Loucy (cell line): ENCODE data around the gene ST6GALNAC4.

Experiments used
- H2AFZ ChIP-seq: fragments of 200-600 bp; sonication (generic); 2 replicates; pipeline ENCODE4 v1.6.0; 2016; ENCODE audit warnings: antibody characterized with exemption, mild to moderate bottlenecking, low read length, moderate library complexity
- H3F3A ChIP-seq: fragments of 200-600 bp; 2 replicates; pipeline ENCODE4 v1.6.0; 2016; ENCODE audit warnings: antibody characterized with exemption, low read depth, mild to moderate bottlenecking
- H3K27me3 ChIP-seq: fragments of 200-600 bp; sonication (generic); 2 replicates; pipeline ENCODE4 v1.6.1; 2014; ENCODE audit warnings: low read length, mild to moderate bottlenecking; ENCODE audit not compliant: insufficient read depth, poor library complexity, severe bottlenecking
- H3K36me3 ChIP-seq: fragments of 200-600 bp; sonication (generic); 2 replicates; pipeline ENCODE4 v1.6.1; 2016; ENCODE audit warnings: low read length; ENCODE audit not compliant: insufficient read depth
- H3K4me1 ChIP-seq: fragments of 200-600 bp; sonication (generic); 2 replicates; pipeline ENCODE4 v1.5.1; 2014; ENCODE audit warnings: low read length, mild to moderate bottlenecking; ENCODE audit not compliant: insufficient read depth, poor library complexity, severe bottlenecking
- H3K4me2 ChIP-seq: fragments of 200-600 bp; sonication (generic); 2 replicates; pipeline ENCODE4 v1.6.0; 2014; ENCODE audit warnings: antibody characterized with exemption, low read length, low read depth, mild to moderate bottlenecking; ENCODE audit not compliant: poor library complexity, severe bottlenecking
- H3K4me3 ChIP-seq: fragments of 200-600 bp; sonication (generic); 2 replicates; pipeline ENCODE4 v1.5.1; 2014; ENCODE audit warnings: low read length, mild to moderate bottlenecking, mixed read lengths; ENCODE audit not compliant: poor library complexity, severe bottlenecking
- H3K79me2 ChIP-seq: fragments of 200-600 bp; sonication (generic); 2 replicates; pipeline ENCODE4 v1.6.1; 2014; ENCODE audit warnings: low read length; ENCODE audit not compliant: insufficient read depth
- H3K9ac ChIP-seq: fragments of 200-600 bp; sonication (generic); 2 replicates; pipeline ENCODE4 v1.6.0; 2014; ENCODE audit warnings: mild to moderate bottlenecking, low read depth, low read length, moderate library complexity; ENCODE audit not compliant: poor library complexity, severe bottlenecking
- H3K9me2 ChIP-seq: fragments of 200-600 bp; sonication (generic); replicated peaks from 2 replicates; pipeline ENCODE4 v1.6.1; 2016; ENCODE audit warnings: low read depth, low read length, mixed read lengths
- H3K9me3 ChIP-seq: fragments of 200-600 bp; sonication (generic); 2 replicates; pipeline ENCODE4 v1.6.1; 2014; ENCODE audit warnings: mild to moderate bottlenecking, antibody characterized with exemption, low read length, low read depth; ENCODE audit not compliant: insufficient read depth
- H4K20me1 ChIP-seq: fragments of 200-600 bp; sonication (generic); 2 replicates; pipeline ENCODE4 v1.6.0; 2014; ENCODE audit warnings: antibody characterized with exemption, low read length, mild to moderate bottlenecking; ENCODE audit not compliant: insufficient read depth, poor library complexity, severe bottlenecking
- CTCF ChIP-seq: fragments of 200-600 bp; sonication (generic); conservative IDR thresholded peaks from 2 replicates; pipeline ENCODE4 v1.5.1; 2014; ENCODE audit warnings: mild to moderate bottlenecking, antibody characterized with exemption, low read length
- EZH2phosphoT487 ChIP-seq: fragments of 200-600 bp; IDR thresholded peaks from 2 replicates; pipeline ENCODE4 v1.6.1; 2018; ENCODE audit warnings: antibody characterized with exemption, mild to moderate bottlenecking, moderate library complexity, borderline replicate concordance

ST6GALNAC4 gene

GRCh38 chr9:127893392-127893791, 23.4 kb downstream of the ST6GALNAC4 start:
- peaks cover 8% of the 10 kb centered on the region for H4K20me1 ChIP-seq
- peaks cover 7% of the 10 kb centered on the region for H3K4me1 ChIP-seq
- H3K79me2 ChIP-seq: peaks cover 1% of the 10 kb centered on the region; the same call in 1 of the 2 replicates
- no peak overlapping the region for H3K4me2 ChIP-seq
- H3K9ac ChIP-seq: no peak overlapping the region
- no peak for TF ChIP-seq EZH2phosphoT487
- no peak for TF ChIP-seq CTCF
- H2AFZ ChIP-seq: no peak overlapping the region
- no peaks in the 10 kb centered on the region for H3F3A ChIP-seq
- H3K4me3 ChIP-seq: no peak overlapping the region
- H3K36me3 ChIP-seq: peaks cover 49% of the 10 kb centered on the region; the same call in 1 of the 2 replicates
- H3K9me2 ChIP-seq: no peaks in the 10 kb centered on the region
- peaks cover 6% of the 10 kb centered on the region; the same call in 1 of the 2 replicates for H3K9me3 ChIP-seq
- no peaks in the 10 kb centered on the region for H3K27me3 ChIP-seq

GRCh38 chr9:127892831-127893230, 24.0 kb downstream of the ST6GALNAC4 start:
- H3K9me3 ChIP-seq: peaks cover 6% of the 10 kb centered on the region; the same call in 1 of the 2 replicates
- no peak for TF ChIP-seq EZH2phosphoT487
- TF ChIP-seq CTCF: no peak
- H3K9ac ChIP-seq: no peak overlapping the region
- H3K4me3 ChIP-seq: no peak overlapping the region
- no peak overlapping the region for H2AFZ ChIP-seq
- H3K79me2 ChIP-seq: no peaks in the 10 kb centered on the region
- H4K20me1 ChIP-seq: peaks cover 6% of the 10 kb centered on the region
- no peaks in the 10 kb centered on the region for H3K9me2 ChIP-seq
- no peaks in the 10 kb centered on the region for H3K27me3 ChIP-seq
- H3K4me1 ChIP-seq: peaks cover 7% of the 10 kb centered on the region
- H3F3A ChIP-seq: no peaks in the 10 kb centered on the region
- H3K4me2 ChIP-seq: no peak overlapping the region
- peaks cover 49% of the 10 kb centered on the region; the same call in 1 of the 2 replicates for H3K36me3 ChIP-seq

- H3K9ac ChIP-seq: no peak overlapping the region
- no peaks in the 10 kb centered on the region for H3K27me3 ChIP-seq
- H3K4me1 ChIP-seq: peaks cover 14% of the 10 kb centered on the region
- no peak overlapping the region for H3K4me3 ChIP-seq
- no peaks in the 10 kb centered on the region for H3K79me2 ChIP-seq
- no peak overlapping the region for H3K4me2 ChIP-seq
- H3K36me3 ChIP-seq: peaks cover 42% of the 10 kb centered on the region; the same call in 1 of the 2 replicates
- no peak overlapping the region for H2AFZ ChIP-seq
- no peaks in the 10 kb centered on the region for H3F3A ChIP-seq
- TF ChIP-seq EZH2phosphoT487: no peak
- H4K20me1 ChIP-seq: no peaks in the 10 kb centered on the region
- no peaks in the 10 kb centered on the region for H3K9me2 ChIP-seq
- H3K9me3 ChIP-seq: peaks cover 6% of the 10 kb centered on the region; the same call in 1 of the 2 replicates
Observed at GRCh38 chr9:127890053-127890452, 26.8 kb downstream of the ST6GALNAC4 start.

GRCh38 chr9:127887792-127888191, 29.0 kb downstream of the ST6GALNAC4 start:
- Histone ChIP-seq H3K4me3 (no peak overlapping the region), H3K4me2 (no peak overlapping the region), H4K20me1 (no peaks in the 10 kb centered on the region), H3K4me1 (peaks cover 28% of the 10 kb centered on the region), H3K79me2 (no peaks in the 10 kb centered on the region), H3K9me3 (peaks cover under 1% of the 10 kb centered on the region; the same call in 1 of the 2 replicates), H3F3A (no peaks in the 10 kb centered on the region), H3K27me3 (no peaks in the 10 kb centered on the region), H3K9ac (no peak overlapping the region), H3K9me2 (no peaks in the 10 kb centered on the region), H2AFZ (no peak overlapping the region), H3K36me3 (peaks cover 20% of the 10 kb centered on the region; the same call in 1 of the 2 replicates)
- no peak for TF ChIP-seq EZH2phosphoT487
- peak; percentile 30; the same call in 1 of the 2 replicates for TF ChIP-seq CTCF
